HepG2 (cell line): Measurements from ENCODE around the gene SLC17A5. TPM values are rescaled to one million over a fixed set of nuclear protein-coding genes. Genes with fewer than 3 reads are reported as not detected.
A peak's percentile ranks its signal among the peaks of the same experiment; 100 is the strongest.

Experiments used
- ATAC-seq: fragments of 200-7000 bp; cut with Tn5 transposase; 3 replicates; pipeline ENCODE4 v1.9.1; 2020; ENCODE audit warnings: mild to moderate bottlenecking, moderate library complexity
- BruUV-seq: library from RNA; stranded (reverse); fragments of 400-500 nt; replicated peaks from 2 replicates; lab custom pipeline; 2021; lab: Mats Ljungman, UMichigan
- CTCF ChIA-PET: fragments of 300-600 bp; formaldehyde crosslinking; extraction: SDS; loops from one replicate; lab custom pipeline; 2021; ENCODE audit warnings: low total read pairs, inconsistent platforms, low intra/inter-chr PET ratio; lab: Yijun Ruan, JAX
- POLR2A ChIA-PET: fragments of 350-600 bp; sonication (Branson Sonifier 250); formaldehyde crosslinking; loops from one replicate; lab custom pipeline; 2020; ENCODE audit warnings: antibody characterized with exemption, inconsistent platforms; lab: Yijun Ruan, JAX
- DNase-seq: peaks from one replicate; pipeline ENCODE4 v3.0.0-alpha.2; 2015; ENCODE audit warnings: low spot score
- FAIRE-seq: peaks from 3 replicates; lab custom pipeline; 2011; peaks lifted over from hg19 to GRCh38; lab: Jason Lieb, UNC
- H2AFZ ChIP-seq: one replicate; pipeline ENCODE4 v1.6.1; 2011; ENCODE audit warnings: low read length, inconsistent platforms
- H3K27ac ChIP-seq: fragments of 300-600 bp; 3 replicates; pipeline ENCODE4 v1.8.0; 2011; ENCODE audit warnings: mixed run types, mild to moderate bottlenecking, mixed read lengths, low read length, inconsistent platforms; ENCODE audit not compliant: insufficient read depth; ENCODE audit errors: extremely low read length
- H3K27me3 ChIP-seq, 2 experiments: fragments of 200-600 bp in 1 of 2; 2 replicates in 1 of 2; 3 replicates in 1 of 2; pipeline versions ENCODE4 v1.6.0 to v1.8.0; 2011; ENCODE audit warnings: low read length in 2 of 2, mild to moderate bottlenecking in 2 of 2, moderate library complexity in 2 of 2, inconsistent platforms in 1 of 2; ENCODE audit not compliant: insufficient read depth in 2 of 2, control insufficient read depth in 1 of 2
- H3K36me3 ChIP-seq, 2 experiments: fragments of 200-600 bp in 1 of 2; replicated peaks in 1 of 2; 2 replicates in 1 of 2; 3 replicates in 1 of 2; pipeline versions ENCODE4 v1.5.1 to v1.8.0; 2011; ENCODE audit warnings: low read length in 2 of 2, inconsistent platforms in 1 of 2; ENCODE audit not compliant: insufficient read depth in 2 of 2, control insufficient read depth in 1 of 2
- H3K4me1 ChIP-seq: 2 replicates; pipeline ENCODE4 v1.5.1; 2012; ENCODE audit warnings: low read length, inconsistent platforms; ENCODE audit not compliant: insufficient read depth
- H3K4me2 ChIP-seq: 2 replicates; pipeline ENCODE4 v1.6.0; 2011; ENCODE audit warnings: low read depth, low read length, inconsistent platforms
- H3K4me3 ChIP-seq, 3 experiments: fragments of 200-600 bp in 1 of 3; sonication (generic), shearing (Covaris generic) in 1 of 3; replicated peaks in 1 of 3; 2 replicates each; pipeline ENCODE4 v1.5.1; 2011 to 2016; ENCODE audit warnings: low read length in 3 of 3, inconsistent platforms in 2 of 3, low read depth in 2 of 3, mild to moderate bottlenecking in 2 of 3, control low read depth in 1 of 3, mixed read lengths in 1 of 3; ENCODE audit not compliant: insufficient read depth in 1 of 3
- H3K79me2 ChIP-seq: one replicate; pipeline ENCODE4 v1.6.1; 2011; ENCODE audit warnings: low read length, inconsistent platforms; ENCODE audit not compliant: insufficient read depth
- H3K9ac ChIP-seq: 2 replicates; pipeline ENCODE4 v1.6.0; 2011; ENCODE audit warnings: mild to moderate bottlenecking, low read depth, low read length, inconsistent platforms; ENCODE audit not compliant: insufficient read depth
- H3K9me3 ChIP-seq: 2 replicates; pipeline ENCODE4 v1.5.1; 2012; ENCODE audit warnings: mild to moderate bottlenecking, low read length
- H4K20me1 ChIP-seq: 2 replicates; pipeline ENCODE4 v1.6.0; 2011; ENCODE audit warnings: inconsistent platforms, mild to moderate bottlenecking, low read length, moderate library complexity; ENCODE audit not compliant: insufficient read depth
- DNMT3B ChIP-seq: conservative IDR thresholded peaks from 2 replicates; pipeline ENCODE4 v1.6.1; 2016; ENCODE audit warnings: missing biosample characterization, control low read depth
- MEF2D ChIP-seq: sonication (generic); formaldehyde crosslinking; IDR thresholded peaks from 2 replicates; pipeline ENCODE4 v1.5.1; 2020; ENCODE audit warnings: mild to moderate bottlenecking, missing genetic modification reagents
- MXD3 ChIP-seq: IDR thresholded peaks from 2 replicates; pipeline ENCODE4 v1.6.1; 2016; ENCODE audit warnings: mild to moderate bottlenecking, missing biosample characterization, missing genetic modification reagents
- PRDM15 ChIP-seq: sonication (generic); formaldehyde crosslinking; IDR thresholded peaks from 2 replicates; pipeline ENCODE4 v1.4.0; 2020; ENCODE audit warnings: missing genetic modification reagents
- SUZ12 ChIP-seq: fragments of 150-350 bp; IDR thresholded peaks from 2 replicates; pipeline ENCODE4 v1.6.1; 2014; ENCODE audit warnings: low read depth, low read length
- TCF7L2 ChIP-seq: IDR thresholded peaks from 2 replicates; pipeline ENCODE4 v1.6.1; 2011; ENCODE audit warnings: mild to moderate bottlenecking, low read depth, low read length, moderate library complexity
- TRIM24 ChIP-seq: sonication (generic); formaldehyde crosslinking; IDR thresholded peaks from 2 replicates; pipeline ENCODE4 v1.8.0; 2022; ENCODE audit warnings: mild to moderate bottlenecking, missing genetic modification reagents
- ZHX1 ChIP-seq: sonication (generic); formaldehyde crosslinking; IDR thresholded peaks from 2 replicates; pipeline ENCODE4 v1.8.1; 2022; ENCODE audit warnings: low read depth, mild to moderate bottlenecking, missing genetic modification reagents
- ZNF367 ChIP-seq: sonication (generic); formaldehyde crosslinking; IDR thresholded peaks from 2 replicates; pipeline ENCODE4 v1.4.0; 2020; ENCODE audit warnings: missing genetic modification reagents, borderline replicate concordance
- ZNF792 ChIP-seq: IDR thresholded peaks from 2 replicates; pipeline ENCODE4 v1.6.1; 2016
- WGBS: methylation state at CpG from one replicate; pipeline ENCODE4 v1.1.6; 2017; ENCODE audit warnings: low lambda C conversion rate; 5-methylcytosine and 5-hydroxymethylcytosine counted together
- in situ Hi-C: cut with HindIII; loops from 2 replicates; pipeline ENCODE4 v1.10.0; 2017; ENCODE audit warnings: low pct_unique_long_range_greater_than_20kb; ENCODE audit not compliant: extremely low pct_ligation_motif_present
- intact Hi-C: fragments of 100-400 bp; cut with micrococcal nuclease; formaldehyde crosslinking; loops from one replicate; pipeline ENCODE4 v1.10.0; 2022; ENCODE audit not compliant: unreplicated experiment
- polyA plus RNA-seq, 8 experiments: library from polyadenylated mRNA; depleted of rRNA in 3 of 8; stranded (reverse) in 7 of 8; unstranded in 1 of 8; fragments of >200 nt; fragmentation: Illumina TruSeq in 4 of 8; extraction: Trizol in 4 of 8; gene quantifications; 2 replicates each; pipeline versions ENCODE4 v1.2.1 to v1.2.3, GENCODE V29; 2011 to 2016; ENCODE audit warnings: low read depth in 4 of 8, missing spikeins in 1 of 8, mixed read lengths in 1 of 8; ENCODE audit not compliant: insufficient read depth in 1 of 8
- total RNA-seq, 5 experiments: library from RNA; depleted of rRNA; stranded (reverse); fragments of >200 nt; fragmentation: Illumina TruSeq; extraction: Trizol; gene quantifications; 2 replicates each; pipeline ENCODE4 v1.2.3, GENCODE V29; 2016; ENCODE audit warnings: low read depth in 1 of 5

The SLC17A5 gene
- total and polyA plus RNA-seq, 2 of the 13 experiments (the other 11 are each of a cell fraction or from before 2014, with no cell fraction given): 18.3 to 20.5 TPM

- Histone ChIP-seq H3K9ac (no peak overlapping the region), H3K27me3 (no peaks in the 10 kb centered on the region), H3K9me3 (no peaks in the 10 kb centered on the region), H4K20me1 (no peaks in the 10 kb centered on the region), H3K36me3 (no peaks in the 10 kb centered on the region), H3K79me2 (no peaks in the 10 kb centered on the region), H3K4me2 (no peak overlapping the region), H3K4me3 (no peak overlapping the region), H3K4me1 (peaks cover 61% of the 10 kb centered on the region), H3K27ac (no peak overlapping the region), H2AFZ (no peak overlapping the region)
- no peak for TF ChIP-seq DNMT3B (CRISPR knock-in tag)
- TF ChIP-seq TCF7L2: no peak
- in situ Hi-C loops: no loop called here
- no TSS peak for BruUV-seq
- FAIRE-seq: no peak
- no peak for DNase-seq
- WGBS: 94% methylated on average over 5 of the region's 5 CpGs
- intact Hi-C loops: loop anchor here (5.0 kb wide), 2 partner anchors 43 to 47 kb away; partner anchors contain the start of gene EEF1A1
- ChIA-PET CTCF (no interaction called here), POLR2A (interaction anchor here (1.1 to 6.0 kb wide), 2 partner anchors 11 to 54 kb away, joined by 4 to 74 read pairs; no protein-coding TSS in a partner anchor)
- no peak for ATAC-seq
Observed at GRCh38 chr6:73569121-73569520, 84.7 kb downstream of the SLC17A5 start.

- Histone ChIP-seq H3K79me2 (no peaks in the 10 kb centered on the region), H3K27me3 (no peaks in the 10 kb centered on the region), H3K27ac (peak overlapping the region; percentile 90), H4K20me1 (no peaks in the 10 kb centered on the region), H3K4me3 (peak overlapping the region; percentile 31 to 59 (median 32); a peak in 5 of 6 replicates), H3K36me3 (no peaks in the 10 kb centered on the region), H3K4me1 (peaks cover 61% of the 10 kb centered on the region), H2AFZ (no peak overlapping the region), H3K9ac (peak overlapping the region; percentile 73), H3K4me2 (peak overlapping the region; percentile 83), H3K9me3 (no peaks in the 10 kb centered on the region)
- ATAC-seq: peak; percentile 86
- peak; percentile 87 for FAIRE-seq
- CTCF ChIA-PET: no interaction called here
- WGBS: under 1% methylated on average over 8 of the region's 8 CpGs
- in situ Hi-C loops: no loop called here
- TSS peak; percentile 100 for BruUV-seq
- DNase-seq: peak; percentile 96
- intact Hi-C loops: loop anchor here (1.0 to 5.0 kb wide), 3 partner anchors 13 to 45 kb away; partner anchors contain the start of gene EEF1A1
- POLR2A ChIA-PET: interaction anchor here (0.6 to 6.0 kb wide), 14 partner anchors 10 to 105 kb away, joined by 3 to 130 read pairs (median 7); partner anchors contain the start of genes EEF1A1, MTO1 and SLC17A5
- TF ChIP-seq MEF2D (CRISPR knock-in tag): peak; percentile 63
- TF ChIP-seq ZNF367 (CRISPR knock-in tag): no peak
- TF ChIP-seq MXD3: no peak
- TF ChIP-seq TRIM24 (CRISPR knock-in tag): peak; percentile 71; the same call in 1 of the 2 replicates
- no peak for TF ChIP-seq SUZ12
- no peak for TF ChIP-seq PRDM15 (CRISPR knock-in tag)
- TF ChIP-seq ZNF792: peak; percentile 97
- peak; percentile 62; the same call in 1 of the 2 replicates for TF ChIP-seq ZHX1 (CRISPR knock-in tag)
Observed at GRCh38 chr6:73566954-73567591, 86.7 kb downstream of the SLC17A5 start.
